ENCODE data around the gene ZNF597. TPM values are rescaled to one million over a fixed set of nuclear protein-coding genes. Genes with fewer than 3 reads are reported as not detected.

The ZNF597 gene
- total RNA-seq, 1 experiment from 2014 or later: not detected

DNA sequence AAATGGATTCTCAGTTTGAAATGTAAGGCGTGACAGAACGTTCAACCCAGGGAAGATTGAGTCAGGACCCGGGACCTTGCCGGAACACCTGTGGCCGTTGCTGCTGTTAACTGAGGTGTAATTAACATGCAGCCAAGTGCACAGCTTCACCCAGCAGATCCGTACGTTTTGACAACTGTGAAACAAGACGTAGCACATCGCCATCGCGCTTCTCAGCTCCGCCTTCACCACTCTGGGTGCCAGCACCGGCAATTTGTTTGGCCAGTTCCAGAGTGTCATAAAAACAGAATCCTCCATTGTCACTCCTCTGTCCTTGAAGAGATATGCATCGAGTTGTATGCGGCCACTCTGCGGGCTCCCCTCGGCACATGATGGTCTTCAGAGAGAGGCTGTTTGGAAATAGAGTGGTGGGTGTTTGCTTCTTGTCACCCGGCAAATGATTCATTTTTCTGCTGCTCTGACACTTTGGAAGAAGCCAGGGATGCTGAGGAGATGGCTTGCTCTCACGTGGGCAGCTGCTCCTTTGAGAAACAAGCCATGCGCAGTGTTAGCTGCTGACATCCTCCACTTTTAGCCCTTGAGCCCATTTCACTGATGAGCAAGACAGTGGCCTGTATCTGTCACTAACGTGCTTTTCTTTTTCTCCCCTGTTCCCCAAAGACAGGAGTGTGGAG is 22.7 kb upstream of the ZNF597 start:
- H3K4me2 ChIP-seq (ENCODE audit: low read length): no peak overlapping the region
- no peak for DNase-seq
- H3K9me3 ChIP-seq (ENCODE audit: low read length): no peaks in the 10 kb centered on the region
- H3K9me2 ChIP-seq (replicated peaks; ENCODE audit: low read length): no peaks in the 10 kb centered on the region
- intact Hi-C loops (cut with micrococcal nuclease): no loop called here
- BruUV-seq (replicated peaks): no TSS peak
- H3K27ac ChIP-seq (ENCODE audit: low read length): no peak overlapping the region
- CTCF ChIA-PET: no interaction called here
- no peaks in the 10 kb centered on the region for H3K27me3 ChIP-seq (ENCODE audit: low read length)
- no peaks in the 10 kb centered on the region for H3K4me1 ChIP-seq (ENCODE audit: insufficient read depth, low read length)
- TF ChIP-seq, protein P1, sequence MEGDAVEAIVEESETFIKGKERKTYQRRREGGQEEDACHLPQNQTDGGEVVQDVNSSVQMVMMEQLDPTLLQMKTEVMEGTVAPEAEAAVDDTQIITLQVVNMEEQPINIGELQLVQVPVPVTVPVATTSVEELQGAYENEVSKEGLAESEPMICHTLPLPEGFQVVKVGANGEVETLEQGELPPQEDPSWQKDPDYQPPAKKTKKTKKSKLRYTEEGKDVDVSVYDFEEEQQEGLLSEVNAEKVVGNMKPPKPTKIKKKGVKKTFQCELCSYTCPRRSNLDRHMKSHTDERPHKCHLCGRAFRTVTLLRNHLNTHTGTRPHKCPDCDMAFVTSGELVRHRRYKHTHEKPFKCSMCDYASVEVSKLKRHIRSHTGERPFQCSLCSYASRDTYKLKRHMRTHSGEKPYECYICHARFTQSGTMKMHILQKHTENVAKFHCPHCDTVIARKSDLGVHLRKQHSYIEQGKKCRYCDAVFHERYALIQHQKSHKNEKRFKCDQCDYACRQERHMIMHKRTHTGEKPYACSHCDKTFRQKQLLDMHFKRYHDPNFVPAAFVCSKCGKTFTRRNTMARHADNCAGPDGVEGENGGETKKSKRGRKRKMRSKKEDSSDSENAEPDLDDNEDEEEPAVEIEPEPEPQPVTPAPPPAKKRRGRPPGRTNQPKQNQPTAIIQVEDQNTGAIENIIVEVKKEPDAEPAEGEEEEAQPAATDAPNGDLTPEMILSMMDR (conservative IDR thresholded peaks at IDR 0.05; ENCODE audit: low read depth, low read length): no peak
- no peak for TF ChIP-seq EZH2 (IDR thresholded peaks at IDR 0.05; ENCODE audit: low read length, unreplicated experiment)
- TF ChIP-seq EZH2phosphoT487 (IDR thresholded peaks at IDR 0.05; ENCODE audit: borderline replicate concordance, low read length): no peak
- H3K79me2 ChIP-seq (ENCODE audit: low read length): peaks cover 90% of the 10 kb centered on the region
- H3K9ac ChIP-seq (ENCODE audit: low read length): no peak overlapping the region
- no peak overlapping the region for H2AFZ ChIP-seq (ENCODE audit: low read length)
- POLR2A ChIA-PET (ENCODE audit: unreplicated experiment): no interaction called here
- H4K20me1 ChIP-seq (ENCODE audit: low read length): no peaks in the 10 kb centered on the region
- no peak for ATAC-seq
- no peak overlapping the region for H3K4me3 ChIP-seq (ENCODE audit: low read length)
- no peaks in the 10 kb centered on the region for H3K36me3 ChIP-seq (ENCODE audit: low read depth, low read length)
- no peaks in the 10 kb centered on the region for H3F3A ChIP-seq (ENCODE audit: low read length, unreplicated experiment)

DNA sequence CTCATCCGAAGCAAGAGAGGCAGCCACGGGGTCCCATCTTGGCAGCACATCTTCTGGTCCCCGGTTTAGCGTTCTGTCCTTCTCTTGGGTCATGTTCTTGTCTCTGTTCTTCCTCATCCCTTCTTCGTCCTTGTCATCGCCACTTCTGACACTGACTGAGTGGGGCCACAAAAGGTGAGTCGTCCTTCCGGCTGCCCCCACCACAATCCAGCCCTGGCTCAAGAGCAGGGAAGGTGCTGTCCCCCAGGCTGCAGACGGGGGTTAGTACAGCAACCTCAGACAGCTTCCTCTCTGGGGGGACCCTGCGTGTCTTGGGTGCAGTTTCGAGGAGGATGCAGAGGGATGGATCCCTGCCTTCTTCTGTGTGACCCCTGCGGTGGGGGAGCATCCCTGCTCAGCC is 22.0 kb upstream of the ZNF597 start:
- Histone ChIP-seq H3K4me3 (ENCODE audit: low read length) (no peak overlapping the region), H4K20me1 (ENCODE audit: low read length) (no peaks in the 10 kb centered on the region), H3K27ac (ENCODE audit: low read length) (no peak overlapping the region), H2AFZ (ENCODE audit: low read length) (no peak overlapping the region), H3K9me3 (ENCODE audit: low read length) (no peaks in the 10 kb centered on the region), H3K9ac (ENCODE audit: low read length) (no peak overlapping the region), H3F3A (ENCODE audit: low read length, unreplicated experiment) (no peaks in the 10 kb centered on the region), H3K36me3 (ENCODE audit: low read depth, low read length) (no peaks in the 10 kb centered on the region), H3K27me3 (ENCODE audit: low read length) (no peaks in the 10 kb centered on the region), H3K9me2 (replicated peaks; ENCODE audit: low read length) (no peaks in the 10 kb centered on the region), H3K79me2 (ENCODE audit: low read length) (peaks cover 91% of the 10 kb centered on the region), H3K4me2 (ENCODE audit: low read length) (no peak overlapping the region), H3K4me1 (ENCODE audit: insufficient read depth, low read length) (no peaks in the 10 kb centered on the region)
- ATAC-seq (no peak), DNase-seq (no peak)
- BruUV-seq (replicated peaks): no TSS peak
- CTCF ChIA-PET: no interaction called here
- TF ChIP-seq EZH2phosphoT487 (IDR thresholded peaks at IDR 0.05; ENCODE audit: borderline replicate concordance, low read length): no peak
- no peak for TF ChIP-seq EZH2 (IDR thresholded peaks at IDR 0.05; ENCODE audit: low read length, unreplicated experiment)
- TF ChIP-seq, protein P1 (conservative IDR thresholded peaks at IDR 0.05; ENCODE audit: low read depth, low read length): no peak
- intact Hi-C loops (cut with micrococcal nuclease): no loop called here
- POLR2A ChIA-PET (ENCODE audit: unreplicated experiment): no interaction called here

DNA sequence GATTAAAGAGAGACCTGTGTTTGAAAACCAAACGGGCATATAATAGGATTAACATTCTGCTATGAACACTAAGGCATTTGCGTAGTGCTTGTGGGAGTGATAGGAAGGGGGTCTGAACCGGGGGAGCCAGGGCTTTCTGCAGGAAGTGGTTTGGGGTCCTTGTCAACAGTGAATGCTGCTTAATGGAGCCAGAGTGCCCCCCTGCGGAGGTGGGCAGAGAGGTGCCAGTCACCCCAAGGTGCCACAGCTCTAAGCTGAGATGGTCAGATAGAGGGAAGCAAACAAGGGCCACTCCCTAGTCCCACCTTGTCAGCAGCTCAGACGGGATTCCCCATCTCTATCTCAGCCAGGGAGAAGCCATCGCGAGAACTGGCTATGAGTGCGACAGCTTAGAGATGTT is 17.8 kb upstream of the ZNF597 start:
- ChIA-PET CTCF (no interaction called here), POLR2A (ENCODE audit: unreplicated experiment) (no interaction called here)
- no TSS peak for BruUV-seq (replicated peaks)

More for the DNA sequence above, 17.8 kb upstream of the ZNF597 start:
- DNase-seq (no peak), ATAC-seq (no peak)
- no peak overlapping the region for H3K9ac ChIP-seq (ENCODE audit: low read length)
- no peak overlapping the region for H2AFZ ChIP-seq (ENCODE audit: low read length)
- intact Hi-C loops (cut with micrococcal nuclease): no loop called here
- peaks cover 8% of the 10 kb centered on the region for H4K20me1 ChIP-seq (ENCODE audit: low read length)
- no peaks in the 10 kb centered on the region for H3K9me3 ChIP-seq (ENCODE audit: low read length)
- no peaks in the 10 kb centered on the region for H3K27me3 ChIP-seq (ENCODE audit: low read length)
- peaks cover 19% of the 10 kb centered on the region for H3K4me1 ChIP-seq (ENCODE audit: insufficient read depth, low read length)
- no peak for TF ChIP-seq EZH2 (IDR thresholded peaks at IDR 0.05; ENCODE audit: low read length, unreplicated experiment)
- H3K79me2 ChIP-seq (ENCODE audit: low read length): peaks cover 83% of the 10 kb centered on the region
- H3K9me2 ChIP-seq (replicated peaks; ENCODE audit: low read length): no peaks in the 10 kb centered on the region
- no peak overlapping the region for H3K27ac ChIP-seq (ENCODE audit: low read length)
- no peak overlapping the region for H3K4me2 ChIP-seq (ENCODE audit: low read length)
- no peak overlapping the region for H3K4me3 ChIP-seq (ENCODE audit: low read length)
- H3K36me3 ChIP-seq (ENCODE audit: low read depth, low read length): no peaks in the 10 kb centered on the region
- no peaks in the 10 kb centered on the region for H3F3A ChIP-seq (ENCODE audit: low read length, unreplicated experiment)

Measured in PC-3 (cell line).